HG03354 (cell line): ENCODE measurements around the gene PTGDR2.
"Not testable (repeated sequence)": the region's sequence is repeated elsewhere in the genome, so short reads cannot be mapped to it uniquely, and the experiment has no call there.

ENCODE experiments used
- ATAC-seq: cut with Tn5 transposase; IDR thresholded peaks from one replicate; pipeline ENCODE4 v1.9.1; 2021; ENCODE audit warnings: mild to moderate bottlenecking; ENCODE audit not compliant: unreplicated experiment, poor library complexity, severe bottlenecking

The PTGDR2 gene

DNA sequence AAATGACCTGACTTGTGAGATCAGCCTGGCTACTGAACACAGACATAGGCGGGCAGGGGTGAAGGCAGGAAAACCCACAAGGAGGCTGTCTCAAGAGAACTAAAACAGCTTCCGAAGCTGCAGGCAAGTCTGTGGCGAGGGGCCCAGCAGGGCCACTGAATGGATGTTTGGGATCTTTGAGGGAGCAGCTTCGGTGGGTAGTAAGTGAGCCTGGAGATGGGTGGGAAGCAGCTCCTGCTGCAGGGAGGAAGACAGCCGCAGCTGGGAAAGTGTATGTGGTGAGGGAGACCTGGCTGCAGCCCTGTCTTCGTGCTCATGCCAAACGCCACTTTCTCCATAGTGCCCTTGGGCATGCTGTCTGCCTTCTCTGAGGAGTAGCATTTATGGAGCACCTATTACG, 10.4 kb downstream of the PTGDR2 start:
- ATAC-seq = no peak

DNA sequence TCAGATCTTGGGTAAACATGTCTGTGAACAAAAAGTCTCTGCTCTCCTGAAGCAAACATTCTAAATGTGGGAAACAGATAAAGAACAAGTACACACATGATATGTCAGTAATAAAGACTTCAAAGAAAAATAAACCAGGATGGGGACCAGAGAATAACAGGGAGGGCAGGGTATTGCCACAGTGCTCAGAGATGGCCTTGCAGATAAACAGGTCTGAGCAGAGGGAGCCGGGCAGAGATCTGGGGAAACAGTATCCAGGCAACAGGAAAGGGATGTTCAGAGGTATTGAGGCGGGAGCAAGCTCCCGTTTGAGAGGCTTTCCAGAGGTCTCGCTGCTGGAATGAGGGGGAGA, 10.9 kb downstream of the PTGDR2 start:
- ATAC-seq = no peak

DNA sequence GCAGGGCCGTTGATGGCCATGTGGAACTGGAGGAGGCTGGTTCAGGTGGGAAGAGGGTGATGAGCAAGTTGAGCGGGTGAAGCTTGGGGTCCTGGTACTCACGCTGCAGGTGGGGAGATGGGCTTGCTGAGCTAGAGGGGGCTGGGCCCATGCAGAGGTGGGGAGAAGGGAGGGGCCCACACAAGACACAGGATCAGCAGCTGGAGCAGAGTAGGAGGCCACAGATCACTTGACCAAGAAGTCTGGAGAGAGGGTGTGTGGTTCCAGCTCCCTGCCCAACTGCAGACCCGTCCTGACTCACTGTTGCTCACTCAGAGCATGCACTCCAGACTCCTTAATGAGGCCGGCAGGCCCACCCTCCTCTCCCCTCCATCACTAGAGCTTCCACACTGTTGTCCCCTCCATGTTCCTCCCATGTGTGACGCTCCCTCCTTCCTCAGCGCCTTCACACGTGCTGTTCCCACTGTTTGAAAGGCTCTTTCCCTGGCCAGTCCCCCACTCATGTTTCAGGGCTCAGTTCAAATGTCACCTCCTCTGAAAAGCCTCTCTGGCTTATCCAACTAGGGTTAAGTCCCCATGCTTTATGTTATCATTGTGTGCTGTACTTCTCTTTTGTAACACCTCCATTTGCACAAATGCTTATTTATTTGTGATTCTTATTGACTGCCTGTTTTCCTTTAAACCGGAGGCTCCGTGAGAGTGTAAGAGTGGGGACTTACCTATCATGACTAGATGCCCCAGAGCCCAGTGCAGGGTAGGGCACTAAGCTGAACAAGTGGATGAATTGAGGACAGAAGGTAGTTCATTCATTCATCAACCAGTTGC, 11.5 kb downstream of the PTGDR2 start:
- no peak for ATAC-seq

DNA sequence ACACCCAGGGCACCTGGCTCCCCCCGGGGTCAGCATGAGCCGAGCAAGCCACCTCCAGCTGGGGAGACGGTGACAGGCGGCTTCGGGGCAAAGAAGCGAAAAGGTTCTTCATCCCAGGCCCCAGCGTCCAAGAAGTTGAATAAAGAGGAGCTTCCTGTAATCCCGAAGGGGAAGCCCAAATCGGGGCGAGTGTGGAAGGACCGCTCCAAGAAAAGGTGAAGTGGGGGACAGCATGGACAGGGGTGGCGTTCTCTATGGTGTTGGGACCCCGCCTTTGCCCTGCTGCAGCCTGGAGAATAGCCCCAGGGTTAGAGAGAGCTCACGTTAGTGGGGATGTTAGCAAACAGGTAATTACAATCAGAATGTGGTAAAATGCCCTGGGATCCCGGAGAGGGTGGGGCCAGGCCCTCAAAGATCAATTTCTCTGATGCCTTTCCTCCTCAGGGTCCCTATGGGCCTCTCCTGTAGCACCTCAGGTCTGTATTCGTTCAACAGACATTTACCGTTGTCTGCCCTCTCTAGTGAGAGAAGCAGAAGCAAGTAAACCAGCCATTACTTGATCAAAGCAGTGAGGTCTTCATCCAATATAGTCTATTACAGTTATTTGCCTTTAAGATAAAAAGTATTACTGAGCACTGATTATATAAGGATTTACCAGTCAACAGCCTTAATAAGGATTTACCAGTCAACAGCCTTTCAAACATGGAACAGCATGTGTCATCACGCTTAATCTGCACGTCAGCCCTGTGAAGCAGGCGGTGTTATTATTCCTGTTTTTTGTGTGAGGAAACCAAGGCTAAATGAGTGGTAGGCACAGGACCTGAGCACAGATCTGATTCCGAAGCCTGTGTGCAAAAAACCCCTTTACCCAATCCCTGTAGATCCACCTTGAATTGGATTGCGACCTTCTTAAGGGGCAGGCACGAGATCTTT, 12.8 kb downstream of the PTGDR2 start:
- ATAC-seq = no peak

DNA sequence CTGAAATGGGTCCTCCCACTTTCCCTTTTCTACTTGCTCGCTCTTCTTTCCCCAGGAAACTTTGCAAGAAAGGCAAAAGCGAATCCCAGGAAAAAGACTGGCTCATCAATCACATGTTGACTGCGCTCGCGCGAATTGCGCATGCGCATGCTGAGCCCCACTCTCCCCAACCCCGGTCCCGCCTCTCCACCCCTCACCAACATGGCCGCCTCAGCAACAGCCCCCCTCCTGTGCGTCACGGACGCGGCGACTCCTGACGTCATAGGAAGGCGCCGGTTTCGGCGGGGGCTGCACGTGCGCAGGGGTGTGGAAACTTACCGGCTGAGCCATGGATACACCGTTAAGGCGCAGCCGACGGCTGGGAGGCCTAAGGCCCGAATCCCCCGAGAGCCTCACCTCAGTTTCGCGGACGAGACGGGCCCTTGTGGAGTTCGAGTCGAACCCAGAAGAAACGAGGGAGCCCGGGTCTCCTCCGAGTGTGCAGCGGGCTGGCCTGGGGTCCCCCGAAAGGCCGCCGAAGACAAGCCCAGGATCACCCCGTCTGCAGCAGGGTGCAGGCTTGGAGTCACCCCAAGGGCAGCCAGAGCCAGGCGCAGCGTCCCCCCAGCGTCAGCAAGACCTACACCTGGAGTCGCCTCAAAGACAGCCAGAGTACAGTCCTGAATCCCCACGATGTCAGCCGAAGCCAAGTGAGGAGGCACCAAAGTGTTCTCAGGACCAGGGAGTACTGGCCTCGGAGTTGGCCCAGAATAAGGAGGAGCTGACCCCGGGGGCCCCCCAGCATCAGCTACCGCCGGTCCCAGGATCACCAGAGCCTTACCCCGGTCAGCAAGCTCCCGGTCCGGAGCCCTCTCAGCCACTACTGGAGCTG, 13.7 kb downstream of the PTGDR2 start, which contains the start of gene CCDC86:
Gene CCDC86, plus strand, starts transcription at position 317 of the 871 bp plus-strand sequence. Its CDS starts 12 bp downstream, at position 329.
- ATAC-seq = peak; percentile 88

DNA sequence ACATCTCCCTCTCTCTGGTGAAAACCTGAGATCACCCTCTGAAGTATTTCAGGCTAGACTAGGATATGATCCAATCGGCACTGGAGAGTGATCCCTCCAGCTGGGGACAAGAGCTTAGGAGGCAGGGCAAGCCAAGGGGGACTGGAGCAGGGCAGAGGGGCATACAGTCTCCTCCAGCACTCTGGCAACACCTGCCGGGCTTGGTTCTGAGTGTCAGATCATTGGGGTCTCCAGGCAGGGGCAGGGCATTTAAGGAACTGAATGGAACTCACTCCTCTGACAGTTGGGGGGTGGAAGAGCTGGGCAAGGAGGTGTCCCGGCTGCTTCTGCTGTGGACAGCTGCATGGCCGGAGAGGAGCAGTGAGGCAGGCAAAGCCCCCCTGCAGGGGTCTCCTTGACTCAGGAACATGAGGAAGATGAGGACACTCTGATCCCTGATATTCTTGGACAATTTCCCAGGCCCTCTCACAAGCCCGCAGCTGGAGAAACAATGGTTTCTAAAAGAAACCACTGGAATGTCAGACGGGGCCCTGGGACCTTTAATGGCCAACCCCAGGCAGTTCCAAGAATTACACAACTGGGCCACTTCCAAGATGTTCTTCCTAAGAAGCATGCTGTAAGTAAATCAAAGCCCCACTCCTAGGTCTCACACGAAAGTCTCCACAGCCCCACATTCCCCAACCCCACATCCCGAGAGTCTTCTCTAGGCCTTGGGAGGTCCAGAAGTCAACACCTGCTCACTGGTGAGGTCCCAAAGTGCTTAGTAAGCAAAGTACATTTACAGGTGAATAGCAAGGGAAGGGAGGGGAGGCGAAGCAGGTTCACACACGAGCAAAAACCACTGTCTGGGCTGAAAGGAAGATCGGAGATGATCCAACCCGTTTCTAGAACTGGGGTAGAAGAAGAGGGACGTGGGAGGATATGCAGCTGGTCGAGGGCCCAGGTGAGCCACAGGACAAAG, 15.0 kb downstream of the PTGDR2 start:
- no peak for ATAC-seq

DNA sequence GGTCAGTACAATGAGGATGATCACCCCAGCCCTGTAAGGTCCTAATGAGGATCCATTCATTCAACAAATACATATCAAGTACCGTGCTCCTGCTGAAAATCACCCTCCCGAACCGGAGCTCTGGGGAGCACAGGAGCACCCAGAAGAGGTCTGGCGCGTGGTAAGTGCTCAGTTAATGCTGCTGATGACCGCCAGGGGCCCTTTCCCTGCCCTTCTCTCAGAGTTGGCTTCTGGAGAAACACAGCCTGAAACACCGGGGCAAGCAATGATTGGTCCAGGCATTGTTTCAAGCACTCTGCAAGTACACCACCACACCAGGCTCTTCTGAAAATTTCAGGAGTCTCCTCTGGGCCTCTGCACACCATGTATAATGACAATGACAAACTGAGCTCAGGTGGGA, 17.6 kb downstream of the PTGDR2 start:
- no peak for ATAC-seq

DNA sequence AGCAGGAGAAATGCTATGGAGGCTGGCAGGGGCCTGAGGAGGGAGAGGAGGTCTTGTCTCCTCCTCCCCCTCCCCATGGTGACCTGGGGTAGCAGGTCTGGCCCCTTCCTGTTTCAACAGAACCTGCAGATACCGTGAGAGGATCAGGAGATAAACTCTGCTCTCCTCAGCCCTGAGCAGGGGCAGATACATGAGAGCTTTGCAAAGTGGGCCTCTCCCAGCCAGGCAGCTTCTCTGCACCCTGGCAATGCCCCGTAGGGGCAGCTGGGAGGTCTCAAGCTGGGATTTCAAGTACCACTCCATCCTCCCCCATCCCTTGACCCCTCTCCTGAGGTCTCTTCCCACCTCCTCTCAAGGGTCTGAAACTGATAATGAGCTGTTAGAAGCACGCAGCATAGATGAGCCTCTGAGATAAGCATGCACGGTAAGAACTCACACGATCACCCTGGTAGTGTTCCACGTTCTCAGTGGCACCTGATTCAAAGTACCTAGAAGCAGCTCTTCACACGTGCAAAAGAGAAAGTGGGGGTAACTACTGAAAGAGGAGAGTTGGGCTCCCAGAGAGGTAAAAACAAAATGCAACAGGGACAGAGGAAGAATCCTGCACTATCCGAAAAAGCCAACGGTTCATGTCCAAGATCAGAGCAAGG, 18.8 kb downstream of the PTGDR2 start:
- no peak for ATAC-seq

DNA sequence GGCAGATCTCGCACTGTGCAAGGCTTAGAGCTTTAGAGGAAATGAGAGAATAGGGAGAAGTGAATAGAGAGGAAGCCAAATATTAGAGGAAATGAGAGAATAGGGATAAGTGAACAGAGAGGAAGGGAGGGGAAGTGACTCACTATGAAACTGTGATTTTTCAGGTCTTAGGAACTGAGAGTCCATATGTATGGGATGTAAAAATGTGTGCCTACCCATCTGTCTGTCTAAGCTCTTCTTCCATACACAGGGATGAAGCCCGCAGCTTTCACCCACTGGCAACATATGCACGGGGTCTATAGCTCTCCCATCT, 20.3 kb downstream of the PTGDR2 start:
- no peak for ATAC-seq

DNA sequence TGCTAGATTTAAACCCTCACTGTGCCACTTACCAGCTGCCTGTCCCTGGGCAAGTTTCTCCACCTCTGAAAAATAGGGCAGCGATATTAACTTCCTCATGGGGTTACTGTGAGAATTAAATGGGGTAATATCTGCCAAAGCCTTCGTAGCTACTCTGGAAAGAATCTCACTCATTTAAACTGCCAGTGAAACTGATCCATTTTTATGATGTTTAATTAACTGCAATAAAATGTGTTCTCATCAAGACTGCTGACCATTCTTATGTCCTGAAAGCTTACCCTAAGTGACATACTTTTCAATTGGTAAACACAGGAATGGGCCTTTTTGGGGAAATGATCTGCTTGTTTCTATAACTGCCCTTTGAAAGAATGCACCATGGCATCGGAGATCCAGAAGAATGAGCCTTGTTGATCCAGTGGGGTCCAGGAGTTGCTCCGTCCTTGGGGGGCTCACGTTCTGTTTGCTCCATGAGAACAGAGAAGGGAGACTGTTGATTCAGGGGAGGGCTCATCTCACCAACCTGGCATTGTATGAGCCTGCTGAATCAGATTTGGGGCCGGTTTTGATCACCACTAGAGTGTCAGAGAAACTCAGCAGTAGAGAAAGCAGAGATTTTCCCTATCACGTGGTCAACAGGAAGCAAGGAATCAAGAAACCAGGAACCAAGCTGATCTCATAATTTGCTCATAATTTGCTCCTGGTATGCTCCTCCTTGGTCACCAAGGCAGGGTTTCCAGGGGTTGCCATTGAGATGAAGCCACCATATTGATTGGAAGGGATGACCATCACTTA, 20.8 kb downstream of the PTGDR2 start:
- no peak for ATAC-seq

DNA sequence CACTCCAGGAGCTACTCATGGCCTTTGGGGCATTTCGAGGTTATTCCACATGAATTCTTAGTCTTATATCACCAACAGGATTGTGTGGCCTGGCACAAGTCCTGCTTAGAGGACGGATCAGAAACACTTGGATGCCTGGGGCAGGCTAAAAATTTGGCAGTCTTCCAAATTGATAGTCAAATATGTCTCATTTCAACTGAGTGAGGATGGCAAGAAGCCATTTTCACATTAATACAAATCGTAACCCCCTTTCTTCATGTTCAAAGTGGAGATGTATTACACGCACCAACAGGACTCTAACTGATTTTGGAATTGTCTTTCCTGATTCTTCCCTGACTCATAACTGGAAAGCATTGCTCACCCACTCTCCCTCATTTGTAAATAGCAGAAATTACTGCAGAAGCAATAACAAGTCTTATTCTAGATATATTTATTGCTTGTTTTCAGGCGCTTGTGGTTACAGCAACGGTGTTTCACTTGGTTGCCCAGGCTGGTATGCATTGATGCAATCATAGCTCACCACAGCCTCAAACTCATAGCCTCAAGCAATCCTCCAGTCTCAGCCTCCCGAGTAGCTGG, 24.2 kb downstream of the PTGDR2 start:
- no peak for ATAC-seq

DNA sequence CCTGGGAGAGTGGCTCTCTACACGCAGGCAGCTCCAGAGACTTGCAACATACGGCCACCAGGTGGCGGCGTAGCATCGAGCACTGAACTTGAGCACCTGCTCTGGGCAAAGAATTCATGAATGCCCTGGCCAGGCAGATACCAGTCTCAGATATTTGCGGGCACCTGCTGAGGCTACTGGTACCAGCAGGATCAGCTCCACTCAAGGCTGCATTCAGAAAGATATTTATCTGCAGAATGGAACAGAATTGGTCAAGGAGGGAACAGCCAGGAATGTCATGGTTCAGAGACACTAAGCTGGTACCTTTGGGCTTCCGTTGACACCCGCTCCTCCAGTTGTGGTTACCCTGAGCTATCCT, 24.6 kb downstream of the PTGDR2 start:
- ATAC-seq = peak; percentile 85

DNA sequence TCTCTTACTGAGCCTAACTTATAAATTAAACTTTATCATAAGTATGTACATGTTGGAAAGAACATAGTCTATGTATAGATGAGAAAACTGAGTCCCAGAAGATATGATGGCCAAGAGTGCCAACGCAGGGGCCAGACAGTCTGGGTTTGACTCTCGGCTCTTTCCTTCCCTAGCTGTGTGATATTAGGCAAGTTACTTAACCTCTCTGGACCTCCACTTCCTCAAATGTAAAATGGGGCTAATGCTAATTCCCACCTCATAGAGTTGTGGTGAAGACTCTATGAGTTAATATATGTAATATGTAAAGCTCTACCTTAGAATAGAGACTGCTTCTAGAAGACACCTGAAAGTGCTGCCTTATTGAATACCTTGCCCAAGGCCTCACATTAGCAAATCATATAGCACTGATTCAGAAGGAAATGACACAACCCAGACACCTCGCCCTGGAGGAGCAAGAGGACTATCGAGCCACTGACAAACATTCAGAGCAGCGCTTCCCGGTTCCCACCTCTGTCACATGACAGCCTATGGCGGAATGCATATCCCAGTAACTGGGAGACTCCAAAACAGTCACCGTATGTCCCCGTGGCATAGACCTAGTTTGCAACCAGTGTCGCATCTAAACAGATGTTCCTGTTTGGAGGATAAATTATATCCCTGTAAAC, 25.1 kb downstream of the PTGDR2 start:
- ATAC-seq = no peak

DNA sequence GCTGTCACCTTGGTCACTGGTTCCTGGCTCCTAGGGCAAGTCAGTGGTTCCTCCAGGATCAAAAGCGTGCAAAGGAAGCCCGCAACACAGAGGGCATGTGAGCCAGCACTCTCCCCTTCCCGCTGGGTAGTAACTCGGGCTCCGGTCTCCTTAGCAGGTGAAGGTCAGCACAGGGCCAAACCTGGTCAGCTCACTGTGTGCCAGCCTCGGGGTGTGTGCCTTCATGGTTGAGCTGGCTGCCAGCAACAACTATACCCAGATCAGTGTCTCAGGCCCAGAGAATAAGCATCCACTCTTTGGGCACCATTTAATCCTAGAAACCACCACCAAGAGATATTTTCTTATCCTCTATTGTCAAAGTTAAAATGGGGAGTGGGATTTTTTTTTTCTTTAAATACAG, 30.0 kb downstream of the PTGDR2 start:
- no peak for ATAC-seq

DNA sequence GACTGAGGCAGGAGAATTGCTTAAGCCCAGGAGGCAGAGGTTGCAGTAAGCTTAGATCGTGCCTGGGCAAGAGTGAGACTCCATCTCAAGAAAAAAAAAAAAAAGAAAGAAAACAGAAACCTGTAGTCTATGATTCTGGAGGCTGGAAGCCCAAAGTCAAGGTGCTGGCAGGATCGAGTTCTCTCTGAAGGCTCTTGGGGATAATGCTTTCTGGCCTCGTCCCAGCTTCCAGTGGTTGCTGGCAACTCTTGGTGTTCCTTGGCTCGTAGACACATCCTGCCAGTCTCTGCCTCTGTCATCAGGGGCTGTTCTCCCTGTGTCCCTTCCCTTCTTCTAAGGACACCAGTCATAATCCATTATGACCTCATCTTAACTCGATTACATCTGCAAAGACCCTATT, 30.6 kb downstream of the PTGDR2 start:
- ATAC-seq = no peak

DNA sequence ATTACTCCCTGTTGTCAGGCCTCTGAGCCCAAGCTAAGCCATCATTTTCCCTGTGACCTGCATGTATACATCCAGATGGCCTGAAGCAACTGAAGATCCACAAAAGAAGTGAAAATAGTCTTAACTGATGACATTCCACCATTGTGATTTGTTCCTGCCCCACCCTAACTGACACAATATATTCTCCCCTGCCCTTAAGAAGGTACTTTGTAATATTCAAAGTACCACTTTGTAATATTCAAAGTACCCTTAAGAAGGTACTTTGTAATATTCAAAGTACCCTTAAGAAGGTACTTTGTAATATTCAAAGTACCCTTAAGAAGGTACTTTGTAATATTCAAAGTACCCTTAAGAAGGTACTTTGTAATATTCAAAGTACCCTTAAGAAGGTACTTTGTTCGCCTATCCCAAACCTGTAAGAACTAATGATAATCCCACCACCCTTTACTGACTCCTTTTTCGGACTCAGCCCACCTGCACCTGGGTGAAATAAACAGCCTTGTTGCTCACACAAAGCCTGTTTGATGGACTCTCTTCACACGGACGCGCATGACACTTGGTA, 31.9 kb downstream of the PTGDR2 start:
- not testable (repeated sequence) for ATAC-seq
